Kidney (tissue), 14 donors: ENCODE measurements around the gene DPM2. TPM values are rescaled to one million over a fixed set of nuclear protein-coding genes. Genes with fewer than 3 reads are reported as not detected.

Experiments used
- DNase-seq, 5 donors: peaks; one replicate each; pipeline ENCODE4 v3.0.0-alpha.2; 2013 to 2020
- FAIRE-seq: peaks from 2 replicates; lab custom pipeline; 2012; peaks lifted over from hg19 to GRCh38; lab: Jason Lieb, UNC
- H3K27ac ChIP-seq, 2 donors: one replicate each; pipeline ENCODE4 v1.7.0; 2013; ENCODE audit warnings: low read depth in 2 of 2, low read length in 2 of 2, inconsistent platforms in 1 of 2
- H3K27me3 ChIP-seq: one replicate; pipeline ENCODE4 v1.7.1; 2013; ENCODE audit warnings: low read length, inconsistent platforms; ENCODE audit not compliant: control insufficient read depth, insufficient read depth
- H3K36me3 ChIP-seq, 3 donors: one replicate each; pipeline versions ENCODE4 v1.7.0 to v1.7.1; 2013; ENCODE audit warnings: low read length in 3 of 3, control low read depth in 1 of 3, inconsistent platforms in 1 of 3; ENCODE audit not compliant: insufficient read depth in 3 of 3, control insufficient read depth in 2 of 3
- H3K4me1 ChIP-seq, 3 donors: one replicate each; pipeline versions ENCODE4 v1.7.0 to v1.7.1; 2013; ENCODE audit warnings: low read length in 3 of 3, inconsistent platforms in 1 of 3, low read depth in 1 of 3; ENCODE audit not compliant: control insufficient read depth in 2 of 3, insufficient read depth in 2 of 3
- H3K4me3 ChIP-seq, 3 donors: one replicate each; pipeline versions ENCODE4 v1.7.0 to v1.8.1; 2013; ENCODE audit warnings: low read length in 3 of 3, control low read depth in 1 of 3, inconsistent platforms in 1 of 3
- H3K9ac ChIP-seq, 3 donors: one replicate each; pipeline versions ENCODE4 v1.7.0 to v1.7.1; 2013; ENCODE audit warnings: low read length in 3 of 3, control low read depth in 1 of 3, inconsistent platforms in 1 of 3
- H3K9me3 ChIP-seq, 3 donors: one replicate each; pipeline versions ENCODE4 v1.7.0 to v1.7.1; 2013; ENCODE audit warnings: low read length in 3 of 3, control low read depth in 1 of 3, inconsistent platforms in 1 of 3; ENCODE audit not compliant: control insufficient read depth in 2 of 3, insufficient read depth in 1 of 3
- CTCF ChIP-seq: IDR thresholded peaks from 3 replicates; pipeline ENCODE4 v1.5.1; 2012; ENCODE audit warnings: mild to moderate bottlenecking, moderate library complexity, borderline replicate concordance; ENCODE audit not compliant: insufficient read depth; ENCODE audit errors: extremely low read depth
- intact Hi-C: fragments of 100-400 bp; cut with DNase I; formaldehyde crosslinking; loops from one replicate; pipeline ENCODE4 v1.11.1; 2022
- polyA plus RNA-seq: library from polyadenylated mRNA; stranded (reverse); fragments of 350-450 nt; fragmentation: Illumina TruSeq; extraction: RNeasy Lipid Tissue Mini Kit (QIAGEN cat#74804); gene quantifications from one replicate; pipeline ENCODE4 v1.2.3, GENCODE V29; 2014; ENCODE audit warnings: low read depth, low replicate concordance; ENCODE audit not compliant: insufficient read depth
- total RNA-seq: library from RNA; stranded (reverse); fragmentation: NEBNext Ultra II Directional; extraction: Animal tissue kit (Norgen Biotek cat#: 25700); gene quantifications from one replicate; pipeline ENCODE4 v1.2.1, GENCODE V29; 2021
- donor health status: control.
- donor health status: control.
- donor health status: control.
- donor health status: control.
- donor health status: control.
- donor health status: DM: yes; HTN: yes; CAD: no.
- donor health status: Normal renal cell carcinoma (clear cell type).

Gene DPM2
- total and polyA plus RNA-seq, 2 donors from 2014 or later = 42.8 to 70.0 TPM

DNA sequence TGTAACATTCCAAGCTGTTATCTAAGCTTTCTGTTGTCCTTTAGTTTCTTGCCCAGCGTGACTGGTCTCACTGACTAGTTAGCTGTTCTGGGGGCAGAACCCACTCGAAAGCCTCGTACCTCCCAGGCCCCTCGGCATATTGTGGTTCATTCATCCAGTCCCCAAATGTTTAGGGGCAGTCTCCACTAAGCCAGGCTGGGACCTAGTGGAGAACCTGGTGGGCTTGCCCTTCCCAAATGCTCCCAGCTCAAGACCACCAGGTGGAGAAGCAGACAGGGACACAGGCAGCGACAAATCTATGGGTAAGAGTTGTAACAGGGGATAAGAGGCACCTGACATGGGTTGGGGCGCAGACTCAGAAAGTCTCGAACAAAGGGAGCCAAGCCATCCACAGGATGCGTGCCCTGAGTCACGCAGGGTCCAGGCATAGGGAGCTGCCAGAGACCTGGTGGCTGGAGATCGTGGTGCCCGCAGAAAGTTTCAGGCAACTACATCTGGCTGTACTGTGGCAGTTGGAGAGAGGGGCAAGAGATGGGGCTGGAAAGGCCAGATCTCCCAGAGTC lies 44.0 kb upstream of the DPM2 start:
- Histone ChIP-seq H3K4me3 (peak overlapping the region; percentile 56 to 76 (median 73)), H3K4me1 (peaks cover 3 to 22% (median 21%) of the 10 kb centered on the region in 3 donors), H3K9me3 (no peaks in the 10 kb centered on the region), H3K9ac (peak overlapping the region; percentile 45 to 97 (median 87)), H3K36me3 (no peaks in the 10 kb centered on the region), H3K27me3 (no peaks in the 10 kb centered on the region), H3K27ac (peak overlapping the region; percentile 92 to 93)
- peak in 1 of 5 donors; percentile 54 for DNase-seq
- TF ChIP-seq CTCF = no peak
- intact Hi-C loops = no loop called here
- FAIRE-seq = no peak

- DNase-seq = peak; percentile 98 to 99 (median 98)
- H3K27me3 ChIP-seq = no peaks in the 10 kb centered on the region
- FAIRE-seq = no peak
- H3K9me3 ChIP-seq = no peaks in the 10 kb centered on the region
- intact Hi-C loops = no loop called here
- H3K9ac ChIP-seq = peak within 1 kb of the TSS; percentile 57 to 97 (median 87)
- peak within 1 kb of the TSS; percentile 92 to 93 for H3K27ac ChIP-seq
- H3K4me1 ChIP-seq = peaks cover 3 to 29% (median 28%) of the 10 kb centered on the region in 3 donors
- TF ChIP-seq CTCF = no peak
- H3K4me3 ChIP-seq = peak within 1 kb of the TSS; percentile 71 to 95 (median 80)
- no peaks in the 10 kb centered on the region for H3K36me3 ChIP-seq
Observed at GRCh38 chr9:127980706-127981558, 43.3 kb upstream of the DPM2 start, which contains the start of gene EEIG1. EEIG1 (minus strand) TSS chr9:127980989; CDS start chr9:127980137, 852 bp downstream.

- H3K4me3 ChIP-seq = peak overlapping the region; percentile 71 to 95 (median 80)
- no peak for FAIRE-seq
- H3K4me1 ChIP-seq = peaks cover 3 to 36% (median 35%) of the 10 kb centered on the region in 3 donors
- peak overlapping the region; percentile 85 to 91 for H3K27ac ChIP-seq
- H3K36me3 ChIP-seq = no peaks in the 10 kb centered on the region
- DNase-seq = peak in 4 of 5 donors; percentile 43 to 88 (median 71)
- no peak for TF ChIP-seq CTCF
- H3K9me3 ChIP-seq = no peaks in the 10 kb centered on the region
- no peaks in the 10 kb centered on the region for H3K27me3 ChIP-seq
- peak overlapping the region; percentile 57 to 88 (median 83) for H3K9ac ChIP-seq
- intact Hi-C loops = no loop called here
Observed at GRCh38 chr9:127980060-127980705, 42.5 kb upstream of the DPM2 start.
